Tibial artery (tissue), 4 donors: ENCODE measurements around the gene ERCC6.

Experiments used
- DNase-seq, 2 donors: peaks; one replicate each; pipeline ENCODE4 v3.0.0-alpha.2; 2019
- H3K27ac ChIP-seq, 2 donors: fragments of 200-600 bp; sonication (generic) in 1 of 2; 1 replicate in 1 of 2; 2 replicates in 1 of 2; pipeline ENCODE4 v1.5.1; 2018 to 2019; ENCODE audit warnings: mild to moderate bottlenecking in 1 of 2
- H3K27me3 ChIP-seq, 2 donors: fragments of 200-600 bp; sonication (generic) in 1 of 2; one replicate each; pipeline versions ENCODE4 v1.5.1 to v1.6.0; 2016 to 2019
- H3K36me3 ChIP-seq, 3 donors: fragments of 200-600 bp; sonication (generic) in 2 of 3; one replicate each; pipeline ENCODE4 v1.5.1; 2016 to 2019; ENCODE audit warnings: mild to moderate bottlenecking in 2 of 3
- H3K4me1 ChIP-seq, 4 donors: fragments of 200-600 bp; sonication (generic) in 2 of 4; 1 replicate in 3 of 4; 2 replicates in 1 of 4; pipeline ENCODE4 v1.5.1; 2016 to 2019
- H3K4me3 ChIP-seq, 2 donors: fragments of 200-600 bp; sonication (generic) in 1 of 2; 1 replicate in 1 of 2; 2 replicates in 1 of 2; pipeline ENCODE4 v1.5.1; 2018 to 2019; ENCODE audit warnings: mild to moderate bottlenecking in 2 of 2
- H3K9me3 ChIP-seq, 3 donors: fragments of 200-600 bp; sonication (generic) in 1 of 3; one replicate each; pipeline ENCODE4 v1.5.1; 2016 to 2019
- CTCF ChIP-seq, 2 experiments: fragments of 200-600 bp in 1 of 2; fragments of 450-650 bp in 1 of 2; IDR thresholded peaks; one replicate each; pipeline ENCODE4 v1.5.1; 2017 to 2019; ENCODE audit warnings: antibody characterized with exemption in 2 of 2, mild to moderate bottlenecking in 1 of 2, moderate library complexity in 1 of 2
- intact Hi-C: fragments of 100-400 bp; cut with DNase I; formaldehyde crosslinking; loops from one replicate; pipeline ENCODE4 v1.15.0; 2023; ENCODE audit warnings: low total_unique reads

Gene ERCC6

GRCh38 chr10:49520122-49520775 lies 18.7 kb downstream of the ERCC6 start:
- no peak overlapping the region for H3K4me3 ChIP-seq
- H3K27me3 ChIP-seq, result no peaks in the 10 kb centered on the region
- DNase-seq, result no peak
- TF ChIP-seq CTCF (IDR thresholded peaks at IDR 0.05), result no peak
- no peak overlapping the region for H3K27ac ChIP-seq
- intact Hi-C loops, result no loop called here
- peaks cover 20 to 63% (median 45%) of the 10 kb centered on the region in 3 donors for H3K36me3 ChIP-seq
- no peaks in the 10 kb centered on the region for H3K9me3 ChIP-seq
- H3K4me1 ChIP-seq, result peaks cover 0 to 15% (median 0%) of the 10 kb centered on the region in 4 donors

GRCh38 chr10:49519717-49520116 lies 19.2 kb downstream of the ERCC6 start:
- intact Hi-C loops, result loop anchor here (10.0 kb wide), 1 partner anchor 535 kb away; no protein-coding TSS in a partner anchor
- Histone ChIP-seq H3K9me3 (no peaks in the 10 kb centered on the region), H3K27me3 (no peaks in the 10 kb centered on the region), H3K4me3 (no peak overlapping the region), H3K27ac (no peak overlapping the region), H3K4me1 (peaks cover 0 to 10% (median 0%) of the 10 kb centered on the region in 4 donors), H3K36me3 (peaks cover 20 to 63% (median 40%) of the 10 kb centered on the region in 3 donors)
- no peak for DNase-seq
- no peak for TF ChIP-seq CTCF (IDR thresholded peaks at IDR 0.05)

GRCh38 chr10:49518982-49519578 lies 19.8 kb downstream of the ERCC6 start:
- Histone ChIP-seq H3K36me3 (peaks cover 16 to 59% (median 33%) of the 10 kb centered on the region in 3 donors), H3K27me3 (no peaks in the 10 kb centered on the region)
- no peak for DNase-seq

GRCh38 chr10:49518566-49518965 lies 20.4 kb downstream of the ERCC6 start:
- Histone ChIP-seq H3K9me3 (no peaks in the 10 kb centered on the region), H3K36me3 (peaks cover 11 to 54% (median 28%) of the 10 kb centered on the region in 3 donors), H3K27ac (no peak overlapping the region), H3K27me3 (no peaks in the 10 kb centered on the region), H3K4me1 (peaks cover 0 to 7% (median 0%) of the 10 kb centered on the region in 4 donors), H3K4me3 (no peak overlapping the region)
- intact Hi-C loops, result loop anchor here (10.0 kb wide), 1 partner anchor 534 kb away; no protein-coding TSS in a partner anchor
- DNase-seq, result no peak
- TF ChIP-seq CTCF (IDR thresholded peaks at IDR 0.05), result no peak

More at GRCh38 chr10:49518982-49519578, 19.8 kb downstream of the ERCC6 start:
- Histone ChIP-seq H3K4me3 (no peak overlapping the region), H3K27ac (no peak overlapping the region), H3K4me1 (peaks cover 0 to 7% (median 0%) of the 10 kb centered on the region in 4 donors), H3K9me3 (no peaks in the 10 kb centered on the region)
- TF ChIP-seq CTCF (IDR thresholded peaks at IDR 0.05), result peak; percentile 50 to 52
- intact Hi-C loops, result loop anchor here (10.0 kb wide), 1 partner anchor 534 kb away; no protein-coding TSS in a partner anchor

- TF ChIP-seq CTCF (IDR thresholded peaks at IDR 0.05), result no peak
- H3K27me3 ChIP-seq, result no peaks in the 10 kb centered on the region
- no peak overlapping the region for H3K4me3 ChIP-seq
- peaks cover 8 to 47% (median 20%) of the 10 kb centered on the region in 3 donors for H3K36me3 ChIP-seq
- H3K9me3 ChIP-seq, result no peaks in the 10 kb centered on the region
- peaks cover 0 to 7% (median 0%) of the 10 kb centered on the region in 4 donors for H3K4me1 ChIP-seq
- intact Hi-C loops, result loop anchor here (10.0 kb wide), 1 partner anchor 532 kb away; no protein-coding TSS in a partner anchor
- no peak overlapping the region for H3K27ac ChIP-seq
- no peak for DNase-seq
Measured at GRCh38 chr10:49516216-49516970, 22.5 kb downstream of the ERCC6 start.
